GM12864 (cell line): ENCODE data around the gene NTRK3.
A peak's percentile ranks its signal among the peaks of the same experiment; 100 is the strongest.

Experiments used
- DNase-seq: peaks from one replicate; pipeline ENCODE4 v3.0.0-alpha.2; 2011; ENCODE audit warnings: low read depth
- H3K4me3 ChIP-seq: 2 replicates; pipeline ENCODE4 v1.5.1; 2011; ENCODE audit warnings: mild to moderate bottlenecking, low read depth, low read length, control low read depth
- TF ChIP-seq, protein P1 (sequence below): IDR thresholded peaks from 2 replicates; pipeline ENCODE4 v1.5.1; 2011; ENCODE audit warnings: low read depth, mild to moderate bottlenecking, moderate library complexity, low read length, control low read depth, inconsistent platforms; ENCODE audit errors: missing control alignments

Gene NTRK3

DNA sequence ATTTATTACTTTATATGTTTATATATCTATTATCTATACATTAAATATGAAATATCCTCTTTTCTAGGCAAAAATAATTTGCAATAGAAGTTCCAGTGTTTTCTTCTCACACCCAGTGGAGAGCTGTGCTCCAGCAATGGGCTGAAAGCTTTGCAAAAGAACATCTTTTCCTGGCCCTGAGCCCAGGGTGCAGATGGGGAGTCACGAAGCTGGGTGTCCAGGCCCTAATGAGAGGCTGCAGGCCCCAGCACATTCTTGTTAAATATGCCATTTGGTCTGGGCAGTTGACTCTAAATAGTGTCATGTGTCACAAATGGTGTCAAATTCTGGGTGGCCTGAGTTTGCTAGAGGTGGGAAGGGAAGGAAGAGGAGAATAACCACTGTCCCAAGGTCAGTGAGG is 5.7 kb downstream of the NTRK3 start:
- TF ChIP-seq, protein P1, sequence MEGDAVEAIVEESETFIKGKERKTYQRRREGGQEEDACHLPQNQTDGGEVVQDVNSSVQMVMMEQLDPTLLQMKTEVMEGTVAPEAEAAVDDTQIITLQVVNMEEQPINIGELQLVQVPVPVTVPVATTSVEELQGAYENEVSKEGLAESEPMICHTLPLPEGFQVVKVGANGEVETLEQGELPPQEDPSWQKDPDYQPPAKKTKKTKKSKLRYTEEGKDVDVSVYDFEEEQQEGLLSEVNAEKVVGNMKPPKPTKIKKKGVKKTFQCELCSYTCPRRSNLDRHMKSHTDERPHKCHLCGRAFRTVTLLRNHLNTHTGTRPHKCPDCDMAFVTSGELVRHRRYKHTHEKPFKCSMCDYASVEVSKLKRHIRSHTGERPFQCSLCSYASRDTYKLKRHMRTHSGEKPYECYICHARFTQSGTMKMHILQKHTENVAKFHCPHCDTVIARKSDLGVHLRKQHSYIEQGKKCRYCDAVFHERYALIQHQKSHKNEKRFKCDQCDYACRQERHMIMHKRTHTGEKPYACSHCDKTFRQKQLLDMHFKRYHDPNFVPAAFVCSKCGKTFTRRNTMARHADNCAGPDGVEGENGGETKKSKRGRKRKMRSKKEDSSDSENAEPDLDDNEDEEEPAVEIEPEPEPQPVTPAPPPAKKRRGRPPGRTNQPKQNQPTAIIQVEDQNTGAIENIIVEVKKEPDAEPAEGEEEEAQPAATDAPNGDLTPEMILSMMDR: no peak
- no peak for DNase-seq

DNA sequence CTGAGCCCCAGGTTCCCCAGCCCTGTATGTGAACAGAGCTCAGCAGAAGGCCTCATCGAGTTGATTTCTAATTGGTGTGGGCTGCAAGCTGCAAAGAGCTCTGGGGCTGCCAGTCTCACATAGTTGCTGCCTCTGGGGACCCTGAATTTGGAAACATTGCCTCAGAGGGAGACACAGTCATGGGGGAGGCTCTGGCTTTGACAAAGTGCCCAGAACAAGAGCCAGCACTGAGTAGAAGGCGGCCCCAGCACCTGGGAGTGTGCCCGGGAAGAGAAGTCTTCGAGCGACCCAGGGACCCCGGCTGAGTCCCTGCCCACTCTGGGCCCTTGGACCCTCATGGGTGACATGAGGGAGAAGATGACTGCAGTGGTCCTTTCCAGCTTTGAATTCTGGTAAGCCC is 7.3 kb downstream of the NTRK3 start:
- DNase-seq: no peak
- TF ChIP-seq, protein P1: no peak
- no peak overlapping the region for H3K4me3 ChIP-seq

More for the DNA sequence above, 5.7 kb downstream of the NTRK3 start:
- no peak overlapping the region for H3K4me3 ChIP-seq

DNA sequence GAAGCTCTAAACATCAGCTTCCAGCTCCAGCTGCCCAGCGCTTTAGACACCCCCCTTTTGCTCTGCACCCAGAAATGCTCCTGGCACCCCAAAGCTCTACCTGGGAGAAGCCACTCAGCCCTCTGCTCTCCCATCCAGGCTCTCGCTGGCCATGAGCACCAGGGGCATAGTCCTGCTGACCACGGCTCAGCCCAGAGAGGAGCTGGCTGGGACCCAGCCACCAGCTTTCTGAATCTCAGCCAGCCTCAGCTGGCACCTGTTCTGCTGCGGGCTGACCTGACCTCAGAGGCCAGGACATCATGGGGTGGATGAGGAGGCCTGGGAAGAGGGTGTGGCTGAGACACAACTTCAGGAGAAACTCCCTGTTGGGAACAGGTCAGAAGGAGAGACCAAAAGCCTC is 8.6 kb downstream of the NTRK3 start:
- no peak for DNase-seq
- TF ChIP-seq, protein P1: no peak

DNA sequence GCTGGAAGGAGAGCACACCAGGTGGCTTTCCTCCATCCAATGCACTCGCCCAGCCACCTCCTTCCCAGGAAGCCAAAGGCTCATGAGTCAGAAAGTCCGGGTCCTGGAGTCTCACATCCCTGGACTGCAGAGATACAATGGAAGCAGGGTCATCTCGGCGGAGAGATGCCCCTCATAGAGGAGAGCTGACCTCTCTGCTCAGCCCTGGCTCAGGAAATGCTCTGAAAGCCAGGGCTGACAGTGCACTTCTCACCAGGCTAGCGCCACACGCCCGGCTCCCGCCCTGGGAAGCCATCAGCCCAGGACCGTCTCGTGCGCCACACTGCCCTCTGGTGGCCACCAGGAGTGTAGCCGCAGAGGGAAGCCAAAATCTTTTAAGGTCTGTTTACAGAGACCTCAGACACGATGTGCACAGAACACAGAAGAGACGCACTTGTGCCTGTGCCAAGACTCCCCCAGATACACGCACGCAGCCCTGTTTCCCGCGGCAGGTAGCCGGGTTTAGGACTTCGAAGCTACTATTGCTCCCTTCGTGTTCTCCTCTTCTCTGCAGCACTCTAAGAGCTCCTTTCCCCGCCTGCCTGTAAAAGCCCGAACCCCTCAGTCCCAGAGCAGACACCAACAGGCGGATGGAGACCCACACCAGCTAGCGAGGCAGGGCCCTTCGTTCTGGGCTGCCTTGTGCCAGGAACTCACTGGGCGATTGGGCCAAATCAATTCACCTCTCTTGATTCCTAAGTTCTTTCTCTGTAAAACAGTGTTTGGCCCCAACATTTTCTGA is 9.7 kb downstream of the NTRK3 start:
- DNase-seq: peak; percentile 13
- H3K4me3 ChIP-seq: no peak overlapping the region
- TF ChIP-seq, protein P1: peak; percentile 97

More for the DNA sequence above, 8.6 kb downstream of the NTRK3 start:
- H3K4me3 ChIP-seq: no peak overlapping the region

DNA sequence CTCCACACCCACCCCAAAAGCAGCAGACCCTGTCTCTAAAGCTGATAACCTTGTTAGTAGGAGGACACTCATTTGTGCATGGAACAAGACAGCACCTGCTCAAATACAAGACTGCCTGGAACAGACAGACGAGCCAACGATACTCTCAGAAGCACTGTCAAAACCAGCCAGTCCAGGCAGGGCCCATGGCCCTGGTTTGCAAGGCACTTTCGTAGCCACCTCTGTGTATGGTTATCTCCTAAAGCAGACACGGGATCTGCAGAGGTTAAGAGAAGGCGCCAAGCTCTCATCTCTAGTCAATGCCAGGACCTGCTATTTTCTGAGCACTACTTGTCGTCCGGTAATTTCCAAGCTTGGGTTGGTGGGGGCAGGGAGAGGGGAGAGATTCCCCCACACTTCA is 10.5 kb downstream of the NTRK3 start:
- H3K4me3 ChIP-seq: no peak overlapping the region
- no peak for DNase-seq

DNA sequence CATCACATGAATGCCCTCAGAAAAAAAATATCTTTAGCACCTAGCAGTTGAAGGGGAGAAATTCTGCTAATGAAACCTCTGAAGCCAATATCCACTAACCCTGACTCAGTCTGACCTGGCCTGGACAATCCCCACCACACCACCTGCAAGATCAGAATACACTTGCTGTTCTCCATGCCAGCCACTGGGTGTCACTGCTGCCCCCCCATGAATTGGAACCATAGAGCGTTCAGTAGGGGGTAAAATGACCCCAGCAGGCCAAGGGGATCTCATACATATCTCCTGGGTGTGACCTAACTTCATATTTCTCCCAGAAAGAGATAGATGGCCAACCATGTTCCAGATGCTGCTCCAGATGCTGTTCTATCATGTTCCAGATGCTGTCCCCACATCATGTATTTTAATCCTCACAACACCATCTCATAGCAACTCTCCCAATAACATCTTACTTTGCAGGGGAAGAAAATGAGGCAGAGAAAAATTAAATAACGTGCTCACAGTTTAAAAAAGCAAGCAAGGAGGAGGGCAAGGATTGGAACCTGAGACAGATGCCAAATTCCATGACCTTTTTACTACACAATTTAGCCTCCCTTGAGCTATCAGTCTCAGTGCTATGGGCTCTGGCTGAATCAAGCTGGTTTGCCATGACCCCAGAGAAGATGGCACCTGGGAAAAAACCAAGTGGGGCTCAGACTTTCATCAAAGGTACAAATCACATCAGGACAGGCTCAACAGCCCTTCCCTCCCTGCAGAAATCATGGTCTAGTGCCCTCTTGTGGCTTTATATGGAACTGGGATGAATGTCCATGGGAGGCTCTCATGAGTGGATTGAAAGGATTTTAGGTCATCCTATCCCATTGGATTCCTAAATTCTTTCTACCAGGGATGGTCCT is 12.4 kb downstream of the NTRK3 start:
- TF ChIP-seq, protein P1: peak; percentile 81
- H3K4me3 ChIP-seq: no peak overlapping the region
- peak; percentile 5 for DNase-seq

More for the DNA sequence above, 10.5 kb downstream of the NTRK3 start:
- TF ChIP-seq, protein P1: no peak
